ENCODE measurements around the gene SPATA21.

The SPATA21 gene

DNA sequence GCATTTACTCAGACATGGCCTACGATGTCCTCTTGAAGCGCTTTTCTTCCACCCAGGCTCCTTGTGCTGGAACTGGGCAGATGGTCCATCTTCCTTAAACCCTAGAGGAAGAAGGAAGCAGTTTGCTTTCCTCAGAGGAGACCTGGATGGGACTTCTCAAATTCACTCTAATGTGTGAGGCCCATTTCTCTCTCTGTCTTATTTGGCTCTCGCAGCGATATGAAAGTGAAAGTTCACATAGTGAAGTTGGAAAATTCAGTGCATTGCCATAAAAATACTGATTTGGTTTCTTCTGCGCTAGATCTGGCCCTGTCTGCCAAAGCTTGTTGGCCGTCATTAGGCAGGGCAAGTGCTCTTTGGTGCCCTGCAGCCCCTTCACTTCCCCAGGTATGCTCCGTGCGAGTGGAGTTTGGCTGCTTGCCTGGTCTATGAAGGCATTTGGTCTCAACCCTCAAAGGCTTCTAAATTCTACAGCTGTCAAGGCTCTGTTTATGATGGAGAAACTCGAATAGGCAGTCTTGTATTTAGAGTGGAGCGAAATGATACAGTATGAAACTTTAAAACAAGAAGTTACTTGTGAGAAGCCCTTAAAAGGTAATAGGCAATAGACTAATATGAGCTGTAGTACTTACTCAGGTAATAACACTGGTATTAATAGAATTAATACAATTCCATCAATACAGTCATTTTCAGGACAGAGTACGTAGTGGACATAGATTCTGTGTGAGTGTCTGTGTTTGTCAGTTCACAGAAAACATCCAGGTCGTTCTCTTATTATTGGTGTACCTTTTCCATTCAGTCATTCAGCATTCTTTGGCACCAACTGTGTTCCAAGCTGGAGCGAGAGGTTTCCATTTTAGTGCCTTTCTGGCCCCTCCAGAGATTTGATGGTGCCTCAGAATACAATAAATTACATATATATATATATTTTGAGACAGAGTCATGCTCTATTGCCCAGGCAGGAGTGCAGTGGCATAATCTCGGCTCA, 49.7 kb downstream of the SPATA21 start:
- Histone ChIP-seq H4K20me1 (ENCODE audit: low read depth, low read length) (peaks cover 43% of the 10 kb centered on the region; the same call in 1 of the 2 replicates), H2AFZ (ENCODE audit: low read depth, low read length, severe bottlenecking) (no peak overlapping the region), H3K9me3 (ENCODE audit: insufficient read depth, low read length) (no peaks in the 10 kb centered on the region), H3K27ac (ENCODE audit: low read depth, low read length) (peak overlapping the region; percentile 29; the same call in 1 of the 2 replicates), H3K4me3 (ENCODE audit: insufficient read depth, low read length, poor library complexity, severe bottlenecking) (no peak overlapping the region), H3K27me3 (ENCODE audit: low read length) (no peaks in the 10 kb centered on the region), H3K9ac (ENCODE audit: low read length) (no peak overlapping the region), H3K36me3 (ENCODE audit: low read length) (no peaks in the 10 kb centered on the region), H3K79me2 (ENCODE audit: insufficient read depth, low read length) (peaks cover 95% of the 10 kb centered on the region), H3K9me2 (replicated peaks; ENCODE audit: insufficient read depth, low read length) (no peaks in the 10 kb centered on the region), H3F3A (ENCODE audit: insufficient read depth) (no peaks in the 10 kb centered on the region), H3K4me2 (ENCODE audit: low read depth, low read length, poor library complexity, severe bottlenecking) (peak overlapping the region; percentile 41)
- no peak for TF ChIP-seq EZH2phosphoT487 (conservative IDR thresholded peaks at IDR 0.05; ENCODE audit: low read length)
- TF ChIP-seq CTCF (IDR thresholded peaks at IDR 0.05; ENCODE audit: insufficient read depth, low read length, poor library complexity, severe bottlenecking) = no peak

- no peaks in the 10 kb centered on the region for H3K27me3 ChIP-seq (ENCODE audit: low read length)
- peak overlapping the region; percentile 41 for H3K4me2 ChIP-seq (ENCODE audit: low read depth, low read length, poor library complexity, severe bottlenecking)
- peak overlapping the region; percentile 29; the same call in 1 of the 2 replicates for H3K27ac ChIP-seq (ENCODE audit: low read depth, low read length)
- no peaks in the 10 kb centered on the region for H3K9me3 ChIP-seq (ENCODE audit: insufficient read depth, low read length)
- no peaks in the 10 kb centered on the region for H3F3A ChIP-seq (ENCODE audit: insufficient read depth)
- H2AFZ ChIP-seq (ENCODE audit: low read depth, low read length, severe bottlenecking) = no peak overlapping the region
- no peaks in the 10 kb centered on the region for H3K9me2 ChIP-seq (replicated peaks; ENCODE audit: insufficient read depth, low read length)
- peaks cover 34% of the 10 kb centered on the region; the same call in 1 of the 2 replicates for H4K20me1 ChIP-seq (ENCODE audit: low read depth, low read length)
- no peak overlapping the region for H3K4me3 ChIP-seq (ENCODE audit: insufficient read depth, low read length, poor library complexity, severe bottlenecking)
- TF ChIP-seq CTCF (IDR thresholded peaks at IDR 0.05; ENCODE audit: insufficient read depth, low read length, poor library complexity, severe bottlenecking) (no peak), EZH2phosphoT487 (conservative IDR thresholded peaks at IDR 0.05; ENCODE audit: low read length) (no peak)
- H3K79me2 ChIP-seq (ENCODE audit: insufficient read depth, low read length) = peaks cover 95% of the 10 kb centered on the region
- H3K9ac ChIP-seq (ENCODE audit: low read length) = 0 out of 2 replicates have a peak overlapping the region, but pooled peaks have one; percentile 10
- H3K36me3 ChIP-seq (ENCODE audit: low read length) = no peaks in the 10 kb centered on the region
These were observed 50.6 kb downstream of the SPATA21 start for GRCh38 chr1:16386454-16387113.

DNA sequence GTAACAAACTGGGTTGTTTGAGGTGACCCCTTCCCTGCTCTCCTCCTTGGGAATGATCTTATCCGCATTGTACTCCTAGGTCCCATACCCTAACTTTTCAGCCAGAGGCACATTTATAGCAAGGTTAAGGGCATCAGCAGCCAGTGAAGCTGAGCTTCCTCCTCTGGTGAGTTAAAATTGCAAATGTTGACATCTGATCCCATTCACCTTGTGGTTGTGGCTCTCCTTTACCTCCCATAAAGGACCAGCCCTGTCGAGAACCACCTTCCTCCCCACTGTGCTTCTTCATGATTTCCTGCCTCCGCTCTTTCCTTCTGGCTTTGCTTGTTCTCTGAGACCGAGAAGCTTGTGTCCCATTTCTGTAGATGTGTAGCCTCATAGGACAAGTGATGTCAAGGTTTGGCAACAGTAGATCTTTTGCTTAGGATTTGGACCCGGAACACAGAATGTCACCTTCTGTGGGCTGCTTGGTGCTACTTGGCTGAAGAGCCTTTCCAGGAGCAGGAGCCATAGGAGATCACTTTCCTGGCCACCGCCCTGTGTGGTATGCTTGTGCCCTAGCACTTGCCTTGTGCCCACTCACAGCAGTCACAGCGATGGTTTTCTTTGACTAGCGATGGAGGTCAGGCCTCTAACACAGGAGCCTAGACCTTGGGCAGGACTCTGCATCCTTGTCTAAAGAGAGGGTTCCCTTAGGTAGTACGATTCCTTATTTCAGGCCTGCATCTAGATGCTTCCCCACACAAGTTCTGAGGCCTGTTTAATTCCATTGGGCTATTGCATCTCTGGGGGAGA, 51.4 kb downstream of the SPATA21 start:
- Histone ChIP-seq H3F3A (ENCODE audit: insufficient read depth) (no peaks in the 10 kb centered on the region), H3K4me3 (ENCODE audit: insufficient read depth, low read length, poor library complexity, severe bottlenecking) (no peak overlapping the region), H3K9ac (ENCODE audit: low read length) (no peak overlapping the region), H3K27me3 (ENCODE audit: low read length) (no peaks in the 10 kb centered on the region), H3K36me3 (ENCODE audit: low read length) (no peaks in the 10 kb centered on the region), H3K79me2 (ENCODE audit: insufficient read depth, low read length) (peaks cover 95% of the 10 kb centered on the region), H3K27ac (ENCODE audit: low read depth, low read length) (no peak overlapping the region), H3K9me3 (ENCODE audit: insufficient read depth, low read length) (no peaks in the 10 kb centered on the region), H3K4me2 (ENCODE audit: low read depth, low read length, poor library complexity, severe bottlenecking) (peak overlapping the region; percentile 41), H4K20me1 (ENCODE audit: low read depth, low read length) (peaks cover 34% of the 10 kb centered on the region; the same call in 1 of the 2 replicates), H3K9me2 (replicated peaks; ENCODE audit: insufficient read depth, low read length) (no peaks in the 10 kb centered on the region), H2AFZ (ENCODE audit: low read depth, low read length, severe bottlenecking) (no peak overlapping the region)
- no peak for TF ChIP-seq CTCF (IDR thresholded peaks at IDR 0.05; ENCODE audit: insufficient read depth, low read length, poor library complexity, severe bottlenecking)
- TF ChIP-seq EZH2phosphoT487 (conservative IDR thresholded peaks at IDR 0.05; ENCODE audit: low read length) = no peak
